K562 (cell line): ENCODE measurements around the gene PTGR2. TPM values are rescaled to one million over a fixed set of nuclear protein-coding genes. Genes with fewer than 3 reads are reported as not detected.
A peak's percentile ranks its signal among the peaks of the same experiment; 100 is the strongest.

Experiments
- BRD9 ChIP-seq: fragments of 450-650 bp; IDR thresholded peaks from 2 replicates; pipeline ENCODE4 v1.6.1; 2018; ENCODE audit warnings: low read depth; ENCODE audit not compliant: partially characterized antibody
- CHD1 ChIP-seq: fragments of 200-600 bp; sonication (generic); IDR thresholded peaks from one replicate; pipeline ENCODE4 v1.6.1; 2012; ENCODE audit warnings: mild to moderate bottlenecking, moderate library complexity, low read length, inconsistent platforms
- CHD2 ChIP-seq: IDR thresholded peaks from 2 replicates; pipeline ENCODE4 v1.6.1; 2011; ENCODE audit warnings: low read depth, low read length
- CREBBP ChIP-seq: IDR thresholded peaks from one replicate; pipeline ENCODE4 v1.6.1; 2012; ENCODE audit warnings: low read depth, mild to moderate bottlenecking, control low read depth, inconsistent platforms, low read length
- CREM ChIP-seq: IDR thresholded peaks from 2 replicates; pipeline ENCODE4 v1.6.1; 2014; ENCODE audit warnings: antibody characterized with exemption, low read depth
- DPF2 ChIP-seq: fragments of 450-650 bp; IDR thresholded peaks from 2 replicates; pipeline ENCODE4 v1.6.1; 2016
- ELF4 ChIP-seq: fragments of 450-650 bp; formaldehyde crosslinking; IDR thresholded peaks from 2 replicates; pipeline ENCODE4 v1.4.0; 2022; ENCODE audit warnings: missing genetic modification characterization
- FOXJ3 ChIP-seq: sonication (generic); formaldehyde crosslinking; IDR thresholded peaks from 2 replicates; pipeline ENCODE4 v1.4.0; 2020; ENCODE audit warnings: mild to moderate bottlenecking, missing genetic modification reagents
- JUND ChIP-seq, 2 experiments: IDR thresholded peaks; 2 replicates in 1 of 2; 3 replicates in 1 of 2; pipeline ENCODE4 v1.6.1; 2011; ENCODE audit warnings: borderline replicate concordance in 2 of 2, low read depth in 2 of 2, low read length in 2 of 2, improper control_type of control experiment in 1 of 2, missing biosample characterization in 1 of 2, missing genetic modification characterization in 1 of 2, missing genetic modification reagents in 1 of 2
- LARP7 ChIP-seq: fragments of 450-650 bp; IDR thresholded peaks from 2 replicates; pipeline ENCODE4 v1.6.1; 2016
- NFRKB ChIP-seq: fragments of 450-650 bp; IDR thresholded peaks from 2 replicates; pipeline ENCODE4 v1.6.1; 2016; ENCODE audit warnings: low read depth
- NFXL1 ChIP-seq: fragments of 450-650 bp; formaldehyde crosslinking; IDR thresholded peaks from 2 replicates; pipeline ENCODE4 v1.4.0; 2021; ENCODE audit warnings: mild to moderate bottlenecking
- POLR2A ChIP-seq: fragments of 450-650 bp; conservative IDR thresholded peaks from 2 replicates; pipeline ENCODE4 v1.6.1; 2016
- RB1 ChIP-seq: fragments of 450-650 bp; IDR thresholded peaks from 2 replicates; pipeline ENCODE4 v1.6.1; 2017; ENCODE audit warnings: low read depth, mild to moderate bottlenecking
- SMARCC2 ChIP-seq: fragments of 450-650 bp; IDR thresholded peaks from 2 replicates; pipeline ENCODE4 v1.6.1; 2017; ENCODE audit warnings: antibody characterized with exemption, moderate library complexity, mild to moderate bottlenecking, low read depth
- SRSF1 ChIP-seq: fragments of 200-400 bp; formaldehyde crosslinking; IDR thresholded peaks from 2 replicates; pipeline ENCODE4 v1.6.1; 2017; ENCODE audit warnings: mild to moderate bottlenecking, low read depth, low read length, moderate library complexity
- TGIF2 ChIP-seq: sonication (generic); formaldehyde crosslinking; IDR thresholded peaks from 2 replicates; pipeline ENCODE4 v1.8.1; 2022; ENCODE audit warnings: mild to moderate bottlenecking, missing genetic modification reagents, moderate library complexity
- ZBTB11 ChIP-seq, 3 experiments: fragments of 200-800 bp in 1 of 3; fragments of 250-450 bp in 1 of 3; fragments of 450-650 bp in 1 of 3; sonication (Bioruptor Pico) in 1 of 3; sonication (Bioruptor generic) in 1 of 3; formaldehyde crosslinking in 1 of 3; IDR thresholded peaks; 2 replicates each; pipeline versions ENCODE4 v1.6.1 to v1.8.0; 2016 to 2022; ENCODE audit warnings: mild to moderate bottlenecking in 2 of 3, missing genetic modification characterization in 2 of 3, missing compliant biosample characterization in 1 of 3, moderate library complexity in 1 of 3
- ZBTB2 ChIP-seq: fragments of 450-650 bp; IDR thresholded peaks from 2 replicates; pipeline ENCODE4 v1.6.1; 2016; ENCODE audit warnings: antibody characterized with exemption
- ZNF76 ChIP-seq: fragments of 250-450 bp; sonication (Bioruptor Pico); IDR thresholded peaks from 2 replicates; pipeline ENCODE4 v1.4.0; 2020; ENCODE audit warnings: mild to moderate bottlenecking, moderate library complexity, borderline replicate concordance
- ZNF778 ChIP-seq: fragments of 450-650 bp; formaldehyde crosslinking; IDR thresholded peaks from 2 replicates; pipeline ENCODE4 v1.4.0; 2020; ENCODE audit warnings: mild to moderate bottlenecking, moderate library complexity
- polyA plus RNA-seq, 8 experiments: library from polyadenylated mRNA; depleted of rRNA in 4 of 8; stranded (reverse) in 5 of 8; unstranded in 3 of 8; fragments of >200 nt; fragmentation: Nextera tagmentation in 2 of 8; fragmentation: Illumina TruSeq in 1 of 8; extraction: Ambion mirVana in 2 of 8; extraction: Trizol in 1 of 8; gene quantifications; 2 replicates each; pipeline versions ENCODE4 v1.2.1 to v1.2.3, GENCODE V29; 2011 to 2014; ENCODE audit warnings: inconsistent platforms in 1 of 8, missing spikeins in 1 of 8
- total RNA-seq, 7 experiments: library from RNA; depleted of rRNA in 6 of 7; stranded (reverse); fragments of >200 nt in 6 of 7; fragmentation: Illumina TruSeq in 2 of 7; extraction: Trizol in 2 of 7; gene quantifications; 2 replicates each; pipeline versions ENCODE4 v1.2.1 to v1.2.3, GENCODE V29; 2011 to 2021; ENCODE audit warnings: low replicate concordance in 1 of 7

Gene PTGR2
- total and polyA plus RNA-seq, 9 of the 15 experiments (the other 6 are each of a cell fraction or from before 2014, with no cell fraction given): 7.4 to 23.0 (median 13.0) TPM

GRCh38 chr14:73851567-73852382 is at the start of gene PTGR2 (continued):
- TF ChIP-seq TGIF2 (CRISPR knock-in tag): no peak
- TF ChIP-seq CHD1: peak; percentile 74
- no peak for TF ChIP-seq RB1
- no peak for TF ChIP-seq NFXL1 (CRISPR knock-in tag)
- peak in 1 of 3 experiments; percentile 42; a peak in 1 of 6 replicates for TF ChIP-seq ZBTB11 (CRISPR knock-in tag; IDR thresholded peaks at IDR 0.05)
- TF ChIP-seq ZNF76 (CRISPR knock-in tag): no peak
- no peak for TF ChIP-seq BRD9
- no peak for TF ChIP-seq ELF4
- peak; percentile 88 for TF ChIP-seq POLR2A
- no peak for TF ChIP-seq FOXJ3
- no peak for TF ChIP-seq DPF2
- peak; percentile 74; the same call in 1 of the 2 replicates for TF ChIP-seq NFRKB
- TF ChIP-seq SRSF1: no peak
- no peak for TF ChIP-seq LARP7
- peak; percentile 30; the same call in 1 of the 2 replicates for TF ChIP-seq JUND (IDR thresholded peaks at IDR 0.05; ENCODE audit: borderline replicate concordance, low read depth, low read length)
- no peak for TF ChIP-seq JUND (tag; IDR thresholded peaks at IDR 0.05; ENCODE audit: borderline replicate concordance, low read depth, low read length)
- peak; percentile 81; the same call in 1 of the 2 replicates for TF ChIP-seq ZBTB2
- peak; percentile 60 for TF ChIP-seq CREM
- no peak for TF ChIP-seq SMARCC2
- no peak for TF ChIP-seq ZNF778
- TF ChIP-seq CREBBP: no peak
- peak; percentile 95 for TF ChIP-seq CHD2
